HCEC 1CT (cell line): ENCODE measurements around the gene DDR1.
"Not testable (repeated sequence)": the region's sequence is repeated elsewhere in the genome, so short reads cannot be mapped to it uniquely, and the experiment has no call there.

ENCODE experiments used
- DNase-seq: peaks from one replicate; pipeline ENCODE4 v3.0.0-alpha.2; 2017

The DDR1 gene

GRCh38 chr6:30922447-30922852 lies 38.1 kb downstream of the DDR1 start:
- DNase-seq = no peak

- DNase-seq = not testable (repeated sequence)
These were observed 39.8 kb downstream of the DDR1 start for GRCh38 chr6:30924040-30924627.

GRCh38 chr6:30926644-30927043 lies 42.3 kb downstream of the DDR1 start:
- peak; percentile 44 for DNase-seq

GRCh38 chr6:30927080-30927479 lies 42.8 kb downstream of the DDR1 start:
- DNase-seq = not testable (repeated sequence)

DNA sequence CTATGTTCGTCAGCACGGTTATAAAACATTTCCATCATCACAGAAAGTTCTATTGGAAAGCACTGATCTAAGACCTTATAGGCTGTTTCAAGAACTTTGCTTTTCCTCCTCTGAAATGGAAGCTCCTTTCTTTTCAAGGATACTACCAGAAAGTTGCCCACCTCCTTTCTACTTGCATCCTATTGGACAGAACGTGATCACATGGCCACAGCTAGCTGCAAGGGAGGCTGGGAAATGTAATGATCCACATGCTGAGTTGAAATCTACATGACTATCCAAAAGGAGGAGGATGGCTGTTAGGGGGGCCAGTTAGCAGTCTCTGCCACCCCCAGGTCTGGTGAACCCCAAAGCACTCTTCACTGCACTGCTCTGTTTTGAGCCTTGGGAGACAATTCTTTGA lies 44.4 kb downstream of the DDR1 start:
- no peak for DNase-seq

GRCh38 chr6:30930506-30930905 lies 46.2 kb downstream of the DDR1 start:
- no peak for DNase-seq

- no peak for DNase-seq
These were observed 47.0 kb downstream of the DDR1 start for GRCh38 chr6:30931272-30931671.

DNA sequence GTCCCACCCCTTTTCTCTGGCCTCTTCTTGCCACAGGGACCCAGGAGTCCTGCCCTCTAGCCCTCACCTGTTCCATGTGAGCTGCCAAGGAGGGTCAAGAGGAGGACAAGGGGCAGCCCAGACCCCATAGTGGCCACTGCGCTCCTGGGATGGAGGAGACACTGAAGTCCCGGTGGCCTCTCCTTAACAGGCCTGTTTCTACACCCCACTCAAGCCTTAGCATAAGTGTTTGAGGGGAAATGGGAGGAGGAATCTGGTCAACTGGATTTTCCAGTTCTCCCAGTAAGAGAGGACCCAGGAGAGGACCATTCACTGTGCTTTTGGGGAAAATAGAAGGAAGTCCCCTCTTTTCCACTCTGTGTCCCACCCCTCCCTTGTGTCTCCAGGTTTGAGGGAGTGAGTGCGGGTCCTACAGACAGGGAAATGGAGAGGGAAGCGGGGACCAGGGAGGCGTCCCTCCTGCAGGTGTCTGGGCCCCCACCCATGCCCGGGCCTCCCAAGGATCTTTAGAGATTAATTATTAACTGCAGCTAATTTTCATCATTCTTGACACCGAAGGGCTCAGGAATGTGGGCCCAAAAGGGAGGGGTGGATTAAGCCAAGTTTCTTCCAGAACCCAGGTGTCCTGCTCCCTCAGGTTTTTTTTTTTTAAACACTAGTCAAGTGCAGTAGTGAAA lies 47.8 kb downstream of the DDR1 start, which contains the start of gene SFTA2:
SFTA2 (minus strand) TSS at position 202 of the 677 bp plus-strand sequence; CDS start at position 128, 74 bp downstream.
- no peak for DNase-seq

- DNase-seq = no peak
These were observed 48.5 kb downstream of the DDR1 start for GRCh38 chr6:30932665-30933365.

GRCh38 chr6:30935018-30935417 lies 50.7 kb downstream of the DDR1 start:
- DNase-seq = no peak

DNA sequence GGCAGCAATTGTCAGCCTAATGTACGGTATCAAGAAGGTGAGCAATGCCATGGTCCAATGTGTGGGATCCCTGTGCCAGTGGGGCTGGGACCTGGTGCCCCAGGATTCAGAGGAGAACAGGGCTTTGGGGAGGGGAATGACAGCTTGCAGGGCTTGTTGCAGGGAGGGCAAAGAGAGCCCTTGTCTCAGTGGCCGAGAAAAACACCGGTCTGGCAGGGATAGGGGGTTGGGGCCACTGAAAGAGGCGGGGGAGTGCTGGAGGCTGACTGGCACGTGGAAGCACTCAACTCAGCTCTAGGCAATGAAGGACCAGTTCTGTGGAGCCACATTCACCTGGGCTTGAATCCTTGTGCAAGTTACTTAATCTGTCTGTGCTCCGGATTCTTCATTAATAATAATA lies 52.9 kb downstream of the DDR1 start:
- no peak for DNase-seq

DNA sequence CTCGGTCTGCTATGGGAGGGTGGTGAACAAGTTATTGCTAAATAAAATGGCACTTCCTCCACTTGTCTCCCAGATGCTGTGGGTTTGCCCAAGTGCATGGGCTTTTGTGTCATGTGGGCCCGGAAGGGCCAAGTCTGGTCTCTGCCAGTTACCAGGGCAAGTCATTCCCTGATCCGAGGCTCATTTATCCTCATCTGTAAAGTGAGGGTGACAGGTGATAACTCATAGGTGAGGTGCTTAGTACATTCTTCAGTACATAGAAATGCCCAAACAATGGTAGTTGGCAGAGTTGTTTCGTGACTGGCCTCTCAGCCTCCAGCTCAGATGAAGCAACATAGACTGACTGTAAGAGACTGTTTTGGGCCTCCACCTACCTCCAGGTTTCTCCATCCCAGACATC lies 54.4 kb downstream of the DDR1 start:
- DNase-seq = no peak

DNA sequence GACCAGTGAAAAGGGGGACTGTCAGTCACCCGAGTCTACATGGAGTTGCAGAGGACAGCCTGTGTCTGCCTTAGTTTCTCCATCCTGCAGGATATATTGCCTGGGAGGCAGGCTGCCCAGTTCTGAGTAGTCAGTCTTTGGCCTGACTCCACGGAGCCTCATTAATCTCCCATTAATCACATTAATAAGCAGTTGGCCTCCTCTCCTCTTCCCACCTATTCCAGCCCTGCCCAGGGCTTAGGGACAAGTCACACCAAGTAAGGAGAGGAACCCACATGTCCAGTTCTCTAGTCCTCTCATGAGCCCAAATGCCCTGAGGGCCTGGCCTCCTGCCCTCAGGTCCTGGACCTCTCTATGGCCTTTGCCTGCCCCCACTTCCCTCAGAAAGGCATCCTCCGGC lies 55.2 kb downstream of the DDR1 start:
- DNase-seq = no peak

DNA sequence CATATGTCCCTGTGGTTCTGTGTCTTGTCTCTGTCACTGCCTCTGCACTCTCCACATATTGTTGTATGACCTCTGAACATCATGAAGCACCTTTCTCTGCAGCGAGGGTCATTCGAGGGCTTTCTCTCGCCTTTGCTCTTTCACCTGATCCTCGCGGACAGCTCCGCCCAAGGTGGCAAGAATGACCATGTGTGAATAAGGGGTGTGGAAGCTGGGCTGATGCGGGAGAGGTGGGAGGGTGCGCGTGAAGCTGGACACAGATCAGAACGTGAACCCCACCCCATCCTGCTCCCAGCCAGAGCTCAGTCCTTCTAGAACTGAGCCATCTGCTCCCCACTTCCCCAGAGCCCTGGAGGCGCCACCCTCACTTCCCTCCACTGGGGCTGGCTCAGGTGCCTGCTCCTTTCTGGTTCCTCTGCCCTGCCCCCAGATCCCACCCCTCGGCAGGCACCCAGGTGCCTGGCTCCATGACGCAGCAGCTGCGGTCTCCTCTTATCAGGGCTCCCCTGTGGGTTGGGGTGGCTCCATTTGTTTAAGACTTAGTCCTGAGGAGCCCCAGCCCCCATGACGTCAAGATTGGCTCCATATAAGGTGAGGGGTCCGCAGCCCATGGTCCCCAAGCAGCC lies 56.2 kb downstream of the DDR1 start, which contains the start of gene MUCL3:
MUCL3 (plus strand) TSS at position 613 of the 626 bp plus-strand sequence. CDS start 27 bp downstream, outside the sequence.
- no peak for DNase-seq

DNA sequence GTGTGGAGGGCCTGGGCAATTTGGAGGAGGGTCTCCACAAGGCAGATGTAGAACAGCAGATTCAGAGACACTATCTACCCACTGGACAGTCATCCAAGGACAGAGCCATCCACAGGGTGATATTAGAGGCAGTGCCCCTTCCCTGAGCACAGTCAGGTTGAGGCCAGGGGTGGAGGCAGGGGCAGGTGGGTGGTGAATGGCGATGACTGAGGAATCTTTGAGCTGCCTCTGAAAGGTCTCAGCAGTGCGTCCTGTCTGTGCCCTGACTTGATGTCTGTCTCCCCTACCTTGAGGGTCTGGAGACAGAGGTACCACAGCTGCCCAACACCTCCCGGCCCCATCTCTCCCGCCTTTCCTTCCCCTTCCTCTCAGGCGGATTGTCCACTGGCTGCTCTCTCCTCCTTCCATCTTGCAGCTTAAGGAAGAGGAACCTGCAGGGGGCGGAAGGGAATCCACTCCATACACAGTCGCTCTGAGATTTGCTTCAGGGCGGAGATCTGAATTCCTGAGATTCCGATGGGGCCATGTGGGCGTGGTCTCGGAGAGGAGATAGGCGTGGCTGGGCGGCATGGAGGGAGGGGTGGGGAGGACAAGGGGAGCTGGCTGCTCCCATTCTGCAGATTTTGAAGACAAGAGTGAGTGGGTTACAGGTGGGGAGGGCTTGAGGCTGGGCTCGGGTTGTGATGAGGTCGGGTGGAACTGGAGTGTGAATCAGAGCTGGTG lies 58.2 kb downstream of the DDR1 start:
- peak; percentile 86 for DNase-seq

- DNase-seq = no peak
These were observed 59.7 kb downstream of the DDR1 start for GRCh38 chr6:30944051-30944450.

DNA sequence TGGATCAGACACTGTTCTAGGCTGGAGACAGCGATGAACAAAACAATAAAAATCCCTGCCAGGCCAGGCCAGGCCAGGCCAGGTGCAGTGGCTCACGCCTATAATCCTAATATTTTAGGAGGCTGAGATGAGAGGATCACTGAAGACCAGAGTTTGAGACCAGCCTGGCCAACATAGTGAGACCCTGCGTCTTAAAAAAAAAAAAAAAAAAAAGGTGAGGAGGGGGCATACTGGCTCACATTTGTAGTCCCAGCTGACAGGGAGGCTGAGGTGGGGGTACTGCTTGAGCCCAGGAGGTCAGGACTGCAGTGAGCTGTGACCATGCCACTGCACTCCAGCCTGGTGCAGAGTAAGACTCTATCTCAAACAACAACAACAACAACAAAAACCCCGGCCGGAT lies 61.0 kb downstream of the DDR1 start:
- DNase-seq = no peak

GRCh38 chr6:30947231-30947630 lies 62.9 kb downstream of the DDR1 start:
- no peak for DNase-seq

DNA sequence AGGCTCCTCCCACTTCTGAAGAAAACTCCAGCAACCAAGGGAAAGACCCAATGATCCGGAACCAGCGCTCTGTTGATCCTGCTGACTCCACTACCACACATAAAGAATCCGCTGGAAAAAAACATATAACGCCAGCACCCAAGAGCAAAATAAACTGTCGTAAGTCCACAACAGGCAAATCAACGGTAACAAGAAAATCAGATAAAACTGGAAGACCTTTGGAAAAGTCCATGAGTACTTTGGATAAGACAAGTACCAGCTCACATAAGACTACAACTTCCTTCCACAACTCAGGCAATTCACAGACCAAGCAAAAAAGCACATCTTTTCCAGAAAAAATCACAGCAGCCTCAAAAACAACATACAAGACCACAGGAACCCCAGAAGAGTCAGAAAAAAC lies 64.5 kb downstream of the DDR1 start:
- no peak for DNase-seq
